Measurements from ENCODE around the gene ANKRD33.

- TF ChIP-seq, protein P1, sequence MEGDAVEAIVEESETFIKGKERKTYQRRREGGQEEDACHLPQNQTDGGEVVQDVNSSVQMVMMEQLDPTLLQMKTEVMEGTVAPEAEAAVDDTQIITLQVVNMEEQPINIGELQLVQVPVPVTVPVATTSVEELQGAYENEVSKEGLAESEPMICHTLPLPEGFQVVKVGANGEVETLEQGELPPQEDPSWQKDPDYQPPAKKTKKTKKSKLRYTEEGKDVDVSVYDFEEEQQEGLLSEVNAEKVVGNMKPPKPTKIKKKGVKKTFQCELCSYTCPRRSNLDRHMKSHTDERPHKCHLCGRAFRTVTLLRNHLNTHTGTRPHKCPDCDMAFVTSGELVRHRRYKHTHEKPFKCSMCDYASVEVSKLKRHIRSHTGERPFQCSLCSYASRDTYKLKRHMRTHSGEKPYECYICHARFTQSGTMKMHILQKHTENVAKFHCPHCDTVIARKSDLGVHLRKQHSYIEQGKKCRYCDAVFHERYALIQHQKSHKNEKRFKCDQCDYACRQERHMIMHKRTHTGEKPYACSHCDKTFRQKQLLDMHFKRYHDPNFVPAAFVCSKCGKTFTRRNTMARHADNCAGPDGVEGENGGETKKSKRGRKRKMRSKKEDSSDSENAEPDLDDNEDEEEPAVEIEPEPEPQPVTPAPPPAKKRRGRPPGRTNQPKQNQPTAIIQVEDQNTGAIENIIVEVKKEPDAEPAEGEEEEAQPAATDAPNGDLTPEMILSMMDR (IDR thresholded peaks at IDR 0.05), result no peak
- no peak for TF ChIP-seq POLR2AphosphoS5 (IDR thresholded peaks at IDR 0.05; ENCODE audit: low read depth, low read length)
Measured at GRCh38 chr12:51847643-51848325, 40.1 kb upstream of the ANKRD33 start.

All from Panc1 (cell line).